Stimulated activated CD8-positive, alpha-beta memory T cell treated with anti-CD3 and anti-CD28 coated beads, Interleukin-4, amount 100 ng/mL, for 24 hours (primary cell): ENCODE results near the gene MOGAT3.

ENCODE experiments used
- DNase-seq: peaks from one replicate; pipeline ENCODE4 v3.0.0-alpha.2; 2020; ENCODE audit warnings: low read depth

Gene MOGAT3, protein sequence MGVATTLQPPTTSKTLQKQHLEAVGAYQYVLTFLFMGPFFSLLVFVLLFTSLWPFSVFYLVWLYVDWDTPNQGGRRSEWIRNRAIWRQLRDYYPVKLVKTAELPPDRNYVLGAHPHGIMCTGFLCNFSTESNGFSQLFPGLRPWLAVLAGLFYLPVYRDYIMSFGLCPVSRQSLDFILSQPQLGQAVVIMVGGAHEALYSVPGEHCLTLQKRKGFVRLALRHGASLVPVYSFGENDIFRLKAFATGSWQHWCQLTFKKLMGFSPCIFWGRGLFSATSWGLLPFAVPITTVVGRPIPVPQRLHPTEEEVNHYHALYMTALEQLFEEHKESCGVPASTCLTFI

DNA sequence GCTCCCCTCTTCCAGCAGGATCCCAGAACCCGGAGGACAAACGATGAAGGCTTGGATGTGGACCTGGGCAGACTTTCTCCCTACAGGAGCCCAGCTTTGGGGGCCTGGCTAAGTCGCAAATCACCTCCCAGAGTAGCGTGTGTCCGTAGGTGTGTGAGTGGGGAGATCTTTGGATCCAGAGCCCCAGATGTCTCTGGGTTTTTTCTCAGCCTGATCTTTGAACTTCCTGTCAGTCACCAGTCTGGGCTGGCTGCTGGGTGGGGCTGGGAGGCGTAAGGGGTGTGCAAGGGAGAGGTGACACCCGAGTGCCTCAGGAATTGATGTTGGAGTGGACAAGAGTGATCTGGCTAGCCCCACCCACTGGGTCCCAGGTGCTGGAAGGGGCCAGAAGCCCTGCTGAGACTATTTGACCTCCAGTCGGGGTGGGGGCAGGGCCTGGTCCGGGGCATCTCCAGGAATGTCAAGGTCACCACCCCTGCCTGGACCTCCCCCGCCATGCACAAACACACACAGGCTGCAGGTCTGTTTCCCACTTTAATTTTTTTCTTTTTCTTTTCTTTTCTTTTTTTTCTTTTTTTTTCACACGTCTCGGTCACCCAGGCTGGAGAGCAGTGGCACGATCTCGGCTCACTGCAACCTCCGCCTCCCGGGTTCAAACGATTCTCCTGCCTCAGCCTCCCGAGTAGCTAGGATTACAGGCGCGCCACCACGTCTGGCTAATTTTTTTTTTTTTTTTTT is at the start of gene MOGAT3:
Gene MOGAT3 (minus strand): TSS at position 175 of the 738 bp plus-strand sequence. CDS start 182 bp downstream, outside the sequence.
- DNase-seq: no peak

DNA sequence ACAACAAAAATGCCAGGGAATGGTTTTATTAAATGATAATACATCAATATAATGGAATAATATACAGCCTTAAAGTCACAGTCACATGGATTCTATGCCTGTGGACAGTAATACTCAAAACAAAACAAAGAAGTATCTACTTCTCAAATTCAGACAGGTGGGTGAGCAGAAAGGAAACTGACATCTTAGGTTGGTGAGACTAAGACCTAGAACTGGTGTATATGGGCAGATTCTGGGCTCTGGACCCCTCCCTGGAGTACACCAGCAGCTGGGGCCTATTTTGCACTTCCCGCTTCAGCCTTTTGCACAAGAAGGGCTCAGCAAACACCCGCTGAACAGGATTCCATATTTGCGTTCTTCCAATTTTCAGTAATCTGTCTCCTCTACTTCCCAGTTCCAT is 49.5 kb upstream of the MOGAT3 start:
- DNase-seq: no peak

DNA sequence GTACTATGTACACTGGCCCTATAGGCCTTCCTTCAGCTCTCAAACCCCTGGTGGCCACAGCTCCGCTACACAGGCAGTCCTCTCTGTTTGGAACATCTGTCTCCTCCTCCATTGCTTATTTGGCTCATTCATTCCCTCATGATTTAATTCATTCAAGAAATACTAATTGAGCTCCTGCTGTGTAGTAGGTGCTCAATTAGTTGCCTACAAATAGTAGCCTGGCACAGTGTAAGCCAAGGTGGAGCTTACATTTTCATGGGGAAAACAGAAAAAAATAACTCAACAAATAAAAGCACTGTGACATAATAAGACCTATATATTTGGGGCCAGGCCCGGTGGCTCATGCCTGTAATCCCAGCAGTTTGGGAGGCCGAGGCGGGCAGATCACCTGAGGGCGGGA is 47.4 kb upstream of the MOGAT3 start:
- DNase-seq: no peak

DNA sequence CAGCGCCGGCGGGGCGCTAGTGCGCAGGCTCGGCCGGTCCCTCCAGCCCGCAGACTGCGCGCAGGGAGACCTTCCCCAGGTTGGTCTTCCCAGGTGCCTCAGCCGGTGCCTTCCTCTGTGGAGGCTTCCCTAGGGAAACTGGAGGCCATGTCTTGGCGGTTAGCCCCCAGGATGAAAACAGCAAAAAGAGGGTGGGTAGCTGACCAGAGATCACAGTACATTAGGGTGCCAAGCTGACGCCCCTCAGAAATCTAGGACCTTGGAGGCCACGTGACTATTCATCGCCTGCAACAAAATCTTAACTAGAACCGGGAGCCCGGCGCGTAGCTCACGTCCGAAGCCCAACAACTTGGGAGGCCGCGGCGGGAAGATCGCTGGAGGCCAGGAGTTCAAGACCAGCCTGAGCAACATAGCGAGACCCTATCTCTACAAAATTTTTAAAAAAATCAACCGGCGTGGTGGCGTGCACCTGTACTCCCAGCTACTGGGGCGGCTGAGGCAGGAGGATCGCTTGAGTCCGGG is 44.4 kb upstream of the MOGAT3 start:
- no peak for DNase-seq

DNA sequence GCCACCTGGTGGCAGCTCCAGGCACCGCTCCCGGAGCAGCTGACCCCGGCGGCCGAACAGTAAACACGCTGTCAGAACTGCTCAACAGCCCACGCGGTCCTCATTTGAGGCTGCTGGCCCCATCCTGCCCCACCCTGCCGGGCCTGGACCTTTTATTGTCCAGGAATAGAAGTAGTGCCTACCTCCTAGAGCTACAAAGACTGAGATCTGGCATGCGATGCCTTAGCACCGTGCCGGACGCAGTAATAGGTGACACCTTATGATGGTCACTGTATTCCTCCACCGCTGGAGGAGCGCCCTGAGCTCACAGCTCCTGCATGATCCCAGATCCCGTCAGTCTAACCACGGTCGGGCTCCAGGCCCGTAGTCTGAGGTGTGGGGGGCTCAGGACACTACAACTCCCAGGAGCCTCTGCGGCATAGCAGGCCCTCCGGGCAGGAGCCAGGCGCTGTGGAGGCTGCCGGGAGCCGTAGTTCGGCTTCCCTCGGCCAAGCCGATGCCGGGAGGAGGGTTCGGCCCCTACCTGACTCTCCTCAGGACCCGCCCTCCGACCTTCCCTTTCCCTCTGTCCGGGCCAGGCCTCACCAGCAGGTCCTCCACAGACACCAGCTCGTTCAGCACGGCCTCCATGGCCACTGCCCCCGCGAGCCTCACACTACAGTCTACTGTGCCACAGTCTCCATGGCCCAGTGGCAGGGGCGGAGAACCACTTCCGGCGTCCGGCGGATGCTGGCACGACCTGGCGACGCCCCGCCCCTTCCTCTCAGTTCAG is 43.7 kb upstream of the MOGAT3 start, which contains the start of gene FIS1:
Gene FIS1 (minus strand): TSS at position 707 of the 772 bp plus-strand sequence. CDS start 77 bp downstream, at position 630.
- DNase-seq: peak; percentile 94

DNA sequence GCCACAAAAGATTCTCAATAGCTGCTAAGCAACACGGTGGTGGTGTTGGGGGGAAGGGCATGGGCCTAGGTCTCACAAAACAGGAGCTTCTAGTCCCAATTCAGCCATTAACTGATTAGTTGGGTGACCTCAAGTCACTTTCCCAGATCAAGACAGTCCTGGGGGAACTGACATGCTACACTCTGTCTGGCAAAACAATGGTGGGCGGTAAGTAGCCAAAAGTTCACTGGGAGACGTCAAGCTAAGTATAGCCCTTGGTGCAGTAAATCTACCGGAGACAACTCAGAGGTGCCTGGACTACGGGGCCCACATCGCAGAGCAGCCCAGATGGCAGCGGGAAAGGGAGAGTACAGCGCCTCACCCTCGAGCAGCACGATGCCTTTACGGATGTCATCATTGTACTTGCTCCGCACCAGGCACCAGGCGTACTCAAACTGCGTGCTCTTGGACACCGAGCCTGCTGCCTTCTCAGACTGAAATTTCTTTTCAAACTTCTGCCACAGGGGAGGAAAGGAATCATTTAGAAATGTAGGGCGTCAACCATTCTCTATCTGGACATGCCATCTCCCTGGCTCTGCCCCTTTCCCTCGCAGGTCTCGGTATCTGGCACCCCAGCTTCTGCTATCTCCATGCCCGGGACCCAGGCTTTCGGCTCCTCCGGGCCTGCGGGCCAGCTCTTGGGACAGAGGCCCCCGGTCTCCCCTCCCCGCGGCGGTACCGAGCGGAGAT is 43.0 kb upstream of the MOGAT3 start:
- no peak for DNase-seq

DNA sequence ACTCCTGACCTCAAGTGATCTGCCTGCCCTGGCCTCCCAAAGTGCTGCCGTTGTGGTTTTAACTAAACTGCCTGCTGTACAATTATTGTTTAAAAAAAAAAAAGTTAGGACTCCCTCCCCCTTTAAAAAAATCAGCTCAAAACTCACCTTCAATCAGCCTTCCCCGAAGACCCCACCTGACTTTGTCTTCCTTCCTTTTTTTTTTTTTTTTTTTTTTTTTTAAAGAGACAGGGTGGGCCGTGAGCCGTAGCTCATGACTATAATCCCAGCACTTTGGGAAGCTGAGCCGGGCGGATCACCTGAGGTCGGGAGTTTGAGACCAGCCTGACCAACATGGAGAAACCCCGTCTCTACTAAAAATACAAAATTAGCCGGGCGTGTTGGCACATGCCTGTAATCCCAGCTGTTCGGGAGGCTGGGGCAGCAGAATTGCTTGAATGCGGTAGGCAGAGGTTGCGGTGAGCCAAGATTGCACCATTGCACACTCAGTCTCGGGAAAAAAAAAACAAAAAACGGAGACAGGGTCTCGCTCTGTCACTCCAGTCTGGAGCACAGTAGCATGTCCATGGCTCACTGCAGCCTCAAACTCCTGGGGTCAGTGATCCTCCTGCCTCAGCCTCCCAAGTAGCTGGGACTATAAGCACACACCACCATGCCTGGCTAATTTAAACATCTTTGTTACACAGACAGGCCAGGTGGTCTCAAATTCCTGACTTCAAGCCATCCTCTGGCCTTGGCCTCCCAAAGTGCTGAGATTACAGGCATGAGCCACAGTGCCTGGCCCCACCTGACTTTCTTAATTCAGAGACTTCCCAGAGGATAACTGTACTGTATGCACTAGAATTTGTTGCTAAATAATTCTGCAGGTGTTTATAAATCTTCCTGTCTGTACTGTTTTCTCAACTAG is 40.9 kb upstream of the MOGAT3 start:
- no peak for DNase-seq

DNA sequence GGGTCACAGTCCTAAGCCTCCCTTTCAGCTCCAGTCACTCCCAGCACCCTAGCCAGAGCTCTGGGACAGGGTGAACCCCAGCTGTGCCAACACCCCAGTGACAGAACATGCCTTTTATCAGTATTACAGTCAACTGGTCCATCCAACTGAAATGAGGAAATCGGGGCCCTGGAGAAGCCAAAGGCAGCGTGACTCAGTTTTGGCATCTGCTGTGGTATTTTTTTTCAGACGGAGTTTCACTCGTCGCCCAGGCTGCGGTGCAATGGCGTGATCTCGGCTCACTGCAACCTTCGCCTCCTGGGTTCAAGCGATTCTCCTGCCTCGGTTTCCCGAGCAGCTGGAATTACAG is 40.2 kb upstream of the MOGAT3 start:
- DNase-seq: no peak

DNA sequence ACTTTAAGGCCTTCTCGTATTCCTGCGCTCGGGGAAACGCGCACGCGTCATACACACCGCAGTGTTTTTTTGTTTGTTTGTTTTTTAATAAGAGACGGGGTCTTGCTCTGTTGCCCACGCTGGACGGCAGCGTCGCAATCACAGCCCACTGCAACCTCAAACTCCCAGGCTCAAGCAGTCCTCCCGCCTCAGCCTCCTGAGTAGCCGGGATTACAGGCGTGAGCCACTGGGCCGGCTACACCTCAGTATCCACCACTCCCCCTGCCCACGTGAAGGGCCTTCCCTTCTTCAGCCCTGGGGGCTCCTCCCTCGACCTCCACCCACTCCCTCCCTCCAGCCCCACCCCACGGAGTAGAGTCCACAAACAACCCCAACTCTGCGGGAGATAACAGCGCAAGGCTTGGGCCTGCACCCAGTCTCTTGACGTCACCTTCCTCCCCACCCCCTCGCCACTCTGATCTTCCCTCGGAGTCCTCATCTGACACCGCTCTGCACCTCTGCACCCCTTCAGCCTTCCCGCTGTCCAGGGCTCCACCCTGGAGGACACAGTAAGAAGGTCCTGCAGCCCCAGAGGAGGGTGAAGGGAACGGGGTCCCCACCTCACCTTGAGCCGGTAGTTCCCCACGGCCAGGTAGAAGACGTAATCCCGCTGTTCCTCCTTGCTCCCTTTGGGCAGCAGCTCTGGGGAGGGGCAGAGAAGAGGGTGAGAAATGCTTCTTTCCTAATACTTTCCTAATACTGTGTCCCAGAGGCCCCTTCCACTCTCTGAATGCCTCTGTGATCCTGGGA is 39.6 kb upstream of the MOGAT3 start:
- no peak for DNase-seq

DNA sequence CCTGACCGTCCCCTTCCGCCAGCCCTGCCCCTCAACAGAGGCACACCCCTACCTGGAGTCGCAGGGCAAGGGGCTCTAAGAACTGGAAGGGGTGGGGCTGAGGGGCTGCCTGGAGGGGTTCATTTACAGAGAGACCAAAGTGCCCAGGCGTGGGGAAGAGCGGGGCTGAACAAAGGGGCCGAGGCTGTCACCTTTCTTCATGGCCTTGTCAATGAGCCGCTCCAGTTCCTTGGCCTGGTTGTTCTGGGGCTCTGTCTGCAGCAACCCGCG is 39.0 kb upstream of the MOGAT3 start:
- DNase-seq: no peak

DNA sequence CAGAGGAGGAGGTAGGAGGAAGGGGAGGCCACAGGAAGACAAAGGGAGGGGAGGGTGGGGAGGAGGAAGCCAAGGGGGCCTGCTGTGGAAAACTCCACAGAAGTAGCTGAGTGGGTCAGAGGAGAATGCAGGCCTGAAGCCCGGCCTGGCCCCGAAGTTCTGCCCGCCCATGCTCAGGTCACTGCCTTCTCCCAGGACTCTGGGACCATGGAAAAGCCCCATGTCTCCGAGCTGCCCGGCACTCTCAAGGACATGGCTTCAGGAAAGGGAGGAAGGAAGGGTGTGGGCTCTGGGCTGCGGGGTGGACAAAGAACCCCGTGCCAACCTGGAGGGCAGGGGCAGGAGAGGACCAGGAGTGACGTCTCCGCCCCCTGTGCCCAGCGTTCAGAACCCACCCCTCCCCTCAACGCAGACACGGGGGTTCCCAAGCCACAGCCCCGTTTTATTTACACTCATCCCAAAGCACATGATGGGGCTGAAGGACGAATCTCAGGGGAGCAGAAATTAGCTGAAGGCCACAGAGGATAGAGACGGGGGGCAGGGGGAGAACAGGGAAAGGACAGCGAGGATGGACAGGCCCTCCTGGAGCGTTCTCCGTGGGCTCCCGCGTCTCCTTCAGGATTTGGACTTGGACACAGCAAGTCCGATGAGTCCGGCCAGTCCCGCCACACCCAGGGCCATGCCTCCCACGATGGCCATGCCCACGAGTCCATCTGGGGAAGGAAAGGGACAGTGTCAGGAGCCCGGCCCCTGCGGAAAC is 38.5 kb upstream of the MOGAT3 start:
- DNase-seq: no peak

DNA sequence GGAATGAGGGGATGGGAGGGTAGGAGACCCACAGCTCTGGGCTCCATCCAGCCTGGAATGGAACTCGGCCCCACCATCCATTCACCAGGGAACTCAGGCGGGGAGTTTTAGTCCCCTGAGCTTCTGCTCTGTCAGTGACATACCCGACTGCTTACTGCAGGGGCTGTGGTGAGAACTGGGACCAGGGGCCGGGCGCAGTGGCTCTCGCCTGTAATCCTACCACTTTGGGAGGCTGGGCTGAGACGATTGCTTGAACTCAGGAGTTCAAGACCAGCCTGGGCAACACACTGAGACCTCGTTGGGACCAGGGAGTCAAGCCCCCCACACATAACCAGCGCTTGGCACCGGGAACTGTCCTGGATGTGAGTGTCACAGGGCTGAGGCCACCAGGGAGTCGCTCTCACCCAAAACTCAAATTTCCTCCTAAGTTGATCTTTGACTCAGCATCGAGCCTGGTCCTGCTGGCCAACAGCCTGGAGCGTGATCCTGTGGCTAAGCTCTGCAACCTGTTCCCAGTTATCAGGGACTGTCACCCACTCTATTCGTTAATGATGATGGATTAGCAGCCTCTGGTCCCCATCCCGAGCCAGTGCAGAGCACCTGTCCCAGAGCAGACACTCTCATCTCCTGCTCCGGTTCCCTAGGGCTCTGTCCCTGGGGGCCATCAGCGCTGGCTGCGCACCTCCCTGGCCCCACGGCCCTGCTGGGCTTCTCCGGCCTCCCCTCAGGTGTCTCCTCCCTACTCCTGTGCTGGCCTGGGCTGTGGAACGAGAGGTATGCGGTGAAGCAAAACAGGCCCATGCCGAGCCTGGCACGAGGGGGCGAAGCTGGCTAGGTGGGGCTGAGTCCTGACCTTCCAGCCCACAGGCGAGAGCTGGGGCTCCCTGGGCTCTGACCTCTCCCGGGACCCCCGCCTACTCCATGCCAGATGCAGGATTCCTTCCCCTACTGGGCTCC is 37.7 kb upstream of the MOGAT3 start:
- no peak for DNase-seq

DNA sequence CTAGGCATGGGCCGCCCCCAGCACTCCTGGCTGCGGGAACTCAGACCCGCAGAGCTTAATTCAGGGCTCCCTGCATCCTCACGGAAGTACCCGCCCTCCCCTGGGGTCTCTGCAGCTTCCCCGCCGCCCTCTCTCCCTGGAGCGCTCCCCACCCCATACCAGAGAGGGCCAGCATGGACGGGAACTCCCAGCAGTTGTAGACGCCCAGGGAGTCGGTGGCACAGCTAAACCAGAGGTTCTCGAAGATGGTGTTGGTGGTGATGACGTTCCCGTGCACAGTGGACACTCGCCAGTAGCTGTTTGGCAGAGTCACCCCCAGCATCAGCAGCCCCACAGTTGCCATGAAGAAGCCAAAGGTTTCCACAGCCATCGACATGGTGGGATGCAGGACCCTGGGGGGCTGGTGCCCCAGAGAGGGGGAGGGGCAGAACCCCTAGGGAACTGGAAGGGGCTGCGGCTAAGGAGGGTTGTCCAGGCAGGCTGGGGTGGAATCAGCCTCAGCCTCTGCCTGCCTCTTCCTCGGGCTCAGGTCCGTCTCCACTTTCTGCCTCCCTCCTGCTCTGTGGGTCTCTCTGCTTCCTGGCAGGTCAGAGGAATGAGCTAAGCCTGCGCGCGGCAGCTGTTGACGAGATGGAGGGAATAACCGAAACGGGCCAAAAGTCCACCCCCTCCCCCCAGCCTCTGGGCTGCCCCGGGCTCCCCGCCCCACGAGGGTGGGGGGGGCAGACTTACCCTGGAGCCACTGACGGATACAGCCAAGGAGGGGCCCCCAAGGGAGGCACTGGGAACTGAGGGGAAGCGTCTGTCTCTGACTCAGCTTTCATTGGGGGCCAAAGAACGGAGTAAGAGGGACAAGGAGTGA is 36.6 kb upstream of the MOGAT3 start, which contains the start of gene CLDN15:
Gene CLDN15 (minus strand): TSS at position 597 of the 862 bp plus-strand sequence. CDS start 221 bp downstream, at position 376.
- DNase-seq: no peak

DNA sequence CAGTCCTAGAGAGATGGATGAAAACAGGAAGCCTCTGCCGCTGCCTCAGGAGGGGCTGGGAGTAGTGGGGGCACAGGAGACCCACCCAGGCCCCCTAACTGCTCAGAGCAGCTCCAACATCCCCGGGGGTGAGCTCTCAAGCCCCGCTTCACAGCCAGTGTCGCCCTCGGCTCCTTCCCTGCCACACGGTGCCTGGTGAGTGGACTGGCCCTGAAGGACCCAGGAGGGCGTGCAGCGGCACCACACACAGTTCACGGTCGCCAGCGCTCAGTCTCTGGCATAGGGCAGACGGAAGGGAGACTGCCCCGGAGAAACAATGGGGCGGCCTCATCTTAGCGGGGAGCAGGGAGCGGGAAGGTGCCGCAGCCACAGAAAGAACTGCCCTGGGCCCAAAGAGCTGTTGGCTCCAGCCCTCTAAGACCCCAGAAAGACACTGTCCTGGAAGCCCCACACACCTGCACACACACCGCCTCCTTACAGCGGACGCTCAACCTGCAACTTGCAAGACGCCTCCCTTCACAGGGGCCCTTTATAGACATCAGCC is 35.5 kb upstream of the MOGAT3 start:
- DNase-seq: no peak

DNA sequence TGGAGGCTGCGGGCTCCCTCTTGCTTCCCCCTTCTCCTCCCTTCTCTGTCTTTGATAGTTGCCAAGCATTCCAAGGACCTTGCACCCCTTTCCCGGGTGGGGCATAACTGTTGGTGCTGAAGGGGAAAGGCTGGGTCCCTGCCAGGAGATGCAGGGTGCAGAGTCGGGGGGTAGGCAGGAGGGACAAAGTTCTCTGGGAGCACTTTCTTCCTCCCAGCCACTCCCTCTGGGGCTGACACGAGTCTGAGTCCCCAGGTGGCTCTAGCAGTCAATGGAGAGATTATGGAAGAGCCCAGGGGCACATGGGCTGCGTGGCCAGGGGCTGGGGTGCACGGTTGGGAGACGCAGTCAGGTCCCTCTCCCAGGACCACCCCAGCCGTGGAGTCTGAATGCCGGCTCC is 34.7 kb upstream of the MOGAT3 start:
- no peak for DNase-seq

DNA sequence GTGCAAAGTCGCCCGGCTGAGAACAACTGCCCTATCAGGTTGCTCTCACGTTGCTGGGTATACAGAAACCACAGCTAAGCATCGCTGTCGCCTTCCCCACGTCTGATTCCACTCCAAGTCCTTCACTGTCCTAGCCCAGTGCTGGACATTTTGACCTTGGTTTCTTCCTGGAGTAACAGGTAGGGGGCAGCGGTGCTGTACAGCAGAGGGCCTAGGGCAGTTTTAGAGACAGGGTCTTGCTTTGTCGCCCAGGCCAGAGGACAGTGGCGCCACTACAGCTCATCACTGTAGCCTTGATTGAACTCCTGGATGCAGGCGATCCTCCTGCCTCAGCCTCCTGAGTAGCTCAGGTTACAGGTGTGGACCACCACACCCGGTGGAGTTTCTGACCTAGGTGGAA is 34.2 kb upstream of the MOGAT3 start:
- no peak for DNase-seq

DNA sequence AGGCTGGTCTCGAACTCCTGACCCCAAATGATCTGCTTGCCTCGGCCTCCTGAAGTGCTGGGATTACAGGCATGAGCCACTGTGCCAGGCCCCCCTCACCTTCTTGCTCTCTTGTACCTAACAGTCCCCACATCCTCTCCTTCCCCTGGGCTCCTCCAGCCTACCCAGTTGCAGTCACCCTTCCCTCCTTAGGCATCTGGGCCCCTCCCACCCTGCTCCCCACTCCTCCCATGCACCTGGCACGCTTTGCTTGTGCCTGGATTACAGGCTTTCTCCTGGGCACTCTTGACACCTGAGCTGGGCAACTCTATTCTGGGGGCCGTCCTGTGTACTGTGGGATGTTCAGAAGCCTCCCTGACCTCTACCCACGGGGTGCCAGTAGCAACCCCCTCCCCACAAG is 33.8 kb upstream of the MOGAT3 start:
- DNase-seq: no peak
